ENCODE measurements around the gene LRP1B. TPM values are rescaled to one million over a fixed set of nuclear protein-coding genes. Genes with fewer than 3 reads are reported as not detected.
"Not testable (repeated sequence)": the region's sequence is repeated elsewhere in the genome, so short reads cannot be mapped to it uniquely, and the experiment has no call there.

Gene LRP1B
- total RNA-seq, 1 donor from 2014 or later = 0.54 TPM

- H3K4me1 Mint-ChIP-seq = peaks cover 6% of the 10 kb centered on the region
- no peaks in the 10 kb centered on the region for H3K27me3 Mint-ChIP-seq (ENCODE audit: low read depth)
- H3K9me3 Mint-ChIP-seq = no peaks in the 10 kb centered on the region
- H3K27ac Mint-ChIP-seq (ENCODE audit: unreplicated experiment) = no peak overlapping the region
- TF ChIP-seq, protein P1, sequence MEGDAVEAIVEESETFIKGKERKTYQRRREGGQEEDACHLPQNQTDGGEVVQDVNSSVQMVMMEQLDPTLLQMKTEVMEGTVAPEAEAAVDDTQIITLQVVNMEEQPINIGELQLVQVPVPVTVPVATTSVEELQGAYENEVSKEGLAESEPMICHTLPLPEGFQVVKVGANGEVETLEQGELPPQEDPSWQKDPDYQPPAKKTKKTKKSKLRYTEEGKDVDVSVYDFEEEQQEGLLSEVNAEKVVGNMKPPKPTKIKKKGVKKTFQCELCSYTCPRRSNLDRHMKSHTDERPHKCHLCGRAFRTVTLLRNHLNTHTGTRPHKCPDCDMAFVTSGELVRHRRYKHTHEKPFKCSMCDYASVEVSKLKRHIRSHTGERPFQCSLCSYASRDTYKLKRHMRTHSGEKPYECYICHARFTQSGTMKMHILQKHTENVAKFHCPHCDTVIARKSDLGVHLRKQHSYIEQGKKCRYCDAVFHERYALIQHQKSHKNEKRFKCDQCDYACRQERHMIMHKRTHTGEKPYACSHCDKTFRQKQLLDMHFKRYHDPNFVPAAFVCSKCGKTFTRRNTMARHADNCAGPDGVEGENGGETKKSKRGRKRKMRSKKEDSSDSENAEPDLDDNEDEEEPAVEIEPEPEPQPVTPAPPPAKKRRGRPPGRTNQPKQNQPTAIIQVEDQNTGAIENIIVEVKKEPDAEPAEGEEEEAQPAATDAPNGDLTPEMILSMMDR (conservative IDR thresholded peaks at IDR 0.05) = no peak
- no peak for DNase-seq (ENCODE audit: low read depth, low spot score)
- no peaks in the 10 kb centered on the region for H3K36me3 Mint-ChIP-seq (ENCODE audit: low read depth)
- no peak overlapping the region for H3K4me3 Mint-ChIP-seq
Observed at GRCh38 chr2:140555701-140556100, 1575.1 kb downstream of the LRP1B start.

DNA sequence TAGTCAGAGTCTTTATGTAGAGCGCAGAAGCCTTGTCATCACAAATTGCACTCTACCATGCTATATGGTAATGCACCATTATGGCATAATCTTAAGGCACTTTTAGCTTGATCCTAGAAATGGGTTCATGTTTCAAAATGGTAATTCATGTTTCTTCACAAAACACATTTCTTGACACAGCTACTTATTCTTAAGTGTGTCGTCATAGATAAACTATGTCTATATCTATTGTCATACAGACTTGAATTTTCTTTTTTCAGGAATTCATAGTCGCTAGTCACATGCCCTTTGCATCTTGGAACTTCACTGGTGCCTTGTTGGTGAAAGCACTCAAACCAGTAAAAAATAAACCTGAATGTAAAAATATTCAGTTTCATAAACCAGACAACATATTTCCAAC lies 1578.2 kb downstream of the LRP1B start:
- Mint-ChIP-seq H3K27ac (ENCODE audit: unreplicated experiment) (no peak overlapping the region), H3K9me3 (no peaks in the 10 kb centered on the region), H3K27me3 (ENCODE audit: low read depth) (no peaks in the 10 kb centered on the region), H3K4me1 (peaks cover 6% of the 10 kb centered on the region), H3K4me3 (no peak overlapping the region), H3K36me3 (ENCODE audit: low read depth) (no peaks in the 10 kb centered on the region)
- DNase-seq (ENCODE audit: low read depth, low spot score) = no peak
- TF ChIP-seq, protein P1 (conservative IDR thresholded peaks at IDR 0.05) = no peak

DNA sequence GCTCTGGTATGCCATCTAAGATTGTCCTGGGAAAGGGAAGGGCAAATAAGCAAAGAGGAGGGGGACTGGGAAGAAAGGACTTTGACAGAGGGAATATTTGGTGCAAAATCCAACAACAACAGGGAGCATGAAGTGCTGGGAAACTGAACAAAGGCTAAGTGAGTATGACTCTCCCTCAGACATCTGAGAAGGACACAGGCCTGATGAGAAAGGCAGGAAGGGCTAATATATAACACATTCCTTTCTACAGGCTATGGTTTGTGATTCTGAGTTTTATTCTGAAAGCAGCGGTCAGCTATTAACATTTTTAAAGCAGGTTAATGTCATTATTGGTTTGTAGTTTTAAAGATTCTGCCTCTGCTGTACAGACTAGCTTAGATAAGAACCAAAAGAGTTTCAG lies 1579.5 kb downstream of the LRP1B start:
- H3K27ac Mint-ChIP-seq (ENCODE audit: unreplicated experiment) = no peak overlapping the region
- peaks cover 6% of the 10 kb centered on the region for H3K4me1 Mint-ChIP-seq
- no peaks in the 10 kb centered on the region for H3K27me3 Mint-ChIP-seq (ENCODE audit: low read depth)
- peaks cover under 1% of the 10 kb centered on the region for H3K9me3 Mint-ChIP-seq
- H3K36me3 Mint-ChIP-seq (ENCODE audit: low read depth) = no peaks in the 10 kb centered on the region
- TF ChIP-seq, protein P1 (conservative IDR thresholded peaks at IDR 0.05) = no peak
- H3K4me3 Mint-ChIP-seq = no peak overlapping the region
- no peak for DNase-seq (ENCODE audit: low read depth, low spot score)

- TF ChIP-seq, protein P1 (conservative IDR thresholded peaks at IDR 0.05) = no peak
- Mint-ChIP-seq H3K36me3 (ENCODE audit: low read depth) (no peaks in the 10 kb centered on the region), H3K9me3 (peaks cover 4% of the 10 kb centered on the region)
Observed at GRCh38 chr2:140550821-140551220, 1580.0 kb downstream of the LRP1B start.

DNA sequence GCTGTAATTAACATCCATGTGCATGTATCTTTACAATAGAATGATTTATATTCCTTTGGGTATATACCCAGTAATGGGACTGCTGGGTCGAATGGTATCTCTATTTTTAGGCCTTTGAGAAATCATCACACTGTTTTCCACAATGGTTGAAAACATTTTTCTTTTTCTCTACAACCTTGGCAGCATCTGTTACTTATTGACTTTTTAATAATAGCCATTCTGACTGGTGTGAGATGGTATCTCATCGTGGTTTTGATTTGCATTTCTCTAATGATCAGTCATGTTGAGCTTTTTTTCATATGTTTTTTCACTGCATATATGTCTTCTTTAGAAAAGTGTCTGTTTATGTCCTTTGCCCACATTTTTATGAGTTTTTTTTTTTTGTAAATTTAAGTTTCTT lies 1586.0 kb downstream of the LRP1B start:
- not testable (repeated sequence) for H3K27ac Mint-ChIP-seq (ENCODE audit: unreplicated experiment)

More at GRCh38 chr2:140550821-140551220, 1580.0 kb downstream of the LRP1B start:
- no peak for DNase-seq (ENCODE audit: low read depth, low spot score)
- Mint-ChIP-seq H3K27me3 (ENCODE audit: low read depth) (no peaks in the 10 kb centered on the region), H3K4me1 (peaks cover 6% of the 10 kb centered on the region), H3K4me3 (no peak overlapping the region), H3K27ac (ENCODE audit: unreplicated experiment) (no peak overlapping the region)

DNA sequence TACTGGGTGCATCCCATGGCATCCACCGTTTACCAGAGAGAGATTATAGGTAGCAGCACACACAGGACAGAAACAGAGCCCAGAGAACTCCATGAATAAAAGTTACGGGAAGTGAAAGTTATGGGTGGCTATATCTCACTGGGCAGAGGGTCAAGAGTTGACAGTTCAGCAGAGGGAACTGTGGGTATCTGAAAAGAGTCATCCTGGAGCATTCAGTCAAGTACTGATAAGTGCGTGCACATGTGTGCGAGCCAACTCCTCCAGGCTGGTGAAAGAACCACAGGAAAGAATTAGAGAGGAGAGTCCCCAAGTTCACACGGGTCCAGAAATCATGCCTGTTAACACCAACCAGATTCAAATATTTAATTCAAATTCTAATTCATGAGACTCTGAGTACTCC lies 1588.2 kb downstream of the LRP1B start:
- Mint-ChIP-seq H3K27me3 (ENCODE audit: low read depth) (no peaks in the 10 kb centered on the region), H3K9me3 (peaks cover 4% of the 10 kb centered on the region), H3K4me1 (peaks cover 5% of the 10 kb centered on the region), H3K36me3 (ENCODE audit: low read depth) (no peaks in the 10 kb centered on the region), H3K27ac (ENCODE audit: unreplicated experiment) (no peak overlapping the region), H3K4me3 (no peak overlapping the region)
- TF ChIP-seq, protein P1 (conservative IDR thresholded peaks at IDR 0.05) = no peak
- no peak for DNase-seq (ENCODE audit: low read depth, low spot score)

More for the DNA sequence above, 1586.0 kb downstream of the LRP1B start:
- not testable (repeated sequence) for H3K9me3 Mint-ChIP-seq; DNase-seq (ENCODE audit: low read depth, low spot score); H3K4me3 Mint-ChIP-seq; H3K27me3 Mint-ChIP-seq (ENCODE audit: low read depth); H3K36me3 Mint-ChIP-seq (ENCODE audit: low read depth); H3K4me1 Mint-ChIP-seq

Measured in neural crest cell (in vitro differentiated cells).